VCaP (cell line): ENCODE measurements around the gene PLEKHA5.

Experiments used
- H3K27ac ChIP-seq: fragments of 450-650 bp; 2 replicates; pipeline ENCODE4 v1.5.1; 2017
- TF ChIP-seq, protein P1 (sequence below): fragments of 450-650 bp; conservative IDR thresholded peaks from 2 replicates; pipeline ENCODE4 v1.5.1; 2017; ENCODE audit warnings: mild to moderate bottlenecking, moderate library complexity

Gene PLEKHA5

DNA sequence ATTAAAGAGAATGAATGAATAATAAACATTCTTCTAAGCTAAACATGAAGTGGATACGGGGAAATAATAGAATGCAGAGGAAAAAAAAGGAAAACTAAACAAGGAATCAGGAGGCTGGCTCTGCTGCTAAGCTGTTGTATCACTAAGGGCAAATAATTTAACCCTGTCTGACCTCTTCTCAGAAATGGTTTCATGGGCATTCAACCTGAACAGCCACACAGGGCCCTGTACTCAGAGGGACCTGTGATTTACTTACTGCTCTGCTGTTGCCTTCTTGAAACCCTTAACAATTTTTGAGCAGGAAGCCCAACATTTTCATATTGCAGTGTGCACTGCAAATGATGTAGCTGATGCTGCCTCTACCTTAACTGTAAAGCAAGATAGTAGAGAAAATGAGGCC, 14.2 kb upstream of the PLEKHA5 start:
- TF ChIP-seq, protein P1, sequence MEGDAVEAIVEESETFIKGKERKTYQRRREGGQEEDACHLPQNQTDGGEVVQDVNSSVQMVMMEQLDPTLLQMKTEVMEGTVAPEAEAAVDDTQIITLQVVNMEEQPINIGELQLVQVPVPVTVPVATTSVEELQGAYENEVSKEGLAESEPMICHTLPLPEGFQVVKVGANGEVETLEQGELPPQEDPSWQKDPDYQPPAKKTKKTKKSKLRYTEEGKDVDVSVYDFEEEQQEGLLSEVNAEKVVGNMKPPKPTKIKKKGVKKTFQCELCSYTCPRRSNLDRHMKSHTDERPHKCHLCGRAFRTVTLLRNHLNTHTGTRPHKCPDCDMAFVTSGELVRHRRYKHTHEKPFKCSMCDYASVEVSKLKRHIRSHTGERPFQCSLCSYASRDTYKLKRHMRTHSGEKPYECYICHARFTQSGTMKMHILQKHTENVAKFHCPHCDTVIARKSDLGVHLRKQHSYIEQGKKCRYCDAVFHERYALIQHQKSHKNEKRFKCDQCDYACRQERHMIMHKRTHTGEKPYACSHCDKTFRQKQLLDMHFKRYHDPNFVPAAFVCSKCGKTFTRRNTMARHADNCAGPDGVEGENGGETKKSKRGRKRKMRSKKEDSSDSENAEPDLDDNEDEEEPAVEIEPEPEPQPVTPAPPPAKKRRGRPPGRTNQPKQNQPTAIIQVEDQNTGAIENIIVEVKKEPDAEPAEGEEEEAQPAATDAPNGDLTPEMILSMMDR = no peak
- H3K27ac ChIP-seq = no peak overlapping the region

DNA sequence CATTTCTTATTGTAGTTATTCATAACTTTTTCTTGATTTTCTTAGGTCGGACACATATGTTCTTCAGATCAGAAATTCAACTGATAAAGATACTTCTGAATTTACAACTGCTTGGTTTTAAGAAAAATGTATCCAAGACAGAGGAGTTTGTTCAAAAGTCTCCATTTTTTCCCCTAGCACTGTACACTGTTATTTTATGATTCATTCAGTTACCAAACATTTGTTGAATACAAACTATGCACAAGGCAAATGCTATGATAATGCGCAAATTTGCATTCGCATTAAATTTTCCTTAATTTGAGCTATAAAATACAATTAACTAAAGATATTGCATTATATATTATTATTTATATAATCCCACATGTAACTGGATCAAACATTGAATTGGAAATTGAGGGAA, 10.1 kb upstream of the PLEKHA5 start:
- no peak overlapping the region for H3K27ac ChIP-seq
- TF ChIP-seq, protein P1 = no peak

DNA sequence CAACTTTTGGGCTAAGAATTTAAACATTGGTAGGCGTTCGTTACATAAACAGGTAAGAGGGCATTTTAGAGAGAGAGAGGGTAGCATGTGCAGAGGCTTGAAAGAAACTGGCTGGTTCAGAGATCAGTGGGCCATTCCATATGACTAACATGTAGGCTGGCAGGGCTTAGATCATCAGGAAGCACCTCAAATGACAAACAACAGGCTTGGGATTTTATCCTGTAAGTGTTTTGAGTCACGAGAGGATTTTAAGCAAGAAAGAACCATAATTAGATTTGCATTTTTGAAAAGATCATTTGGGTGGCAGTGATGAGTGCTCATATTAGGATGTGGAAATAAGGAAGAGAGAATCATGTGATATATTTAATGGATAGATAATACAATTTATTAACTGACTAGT, 8.7 kb upstream of the PLEKHA5 start:
- TF ChIP-seq, protein P1 = no peak
- H3K27ac ChIP-seq = no peak overlapping the region

DNA sequence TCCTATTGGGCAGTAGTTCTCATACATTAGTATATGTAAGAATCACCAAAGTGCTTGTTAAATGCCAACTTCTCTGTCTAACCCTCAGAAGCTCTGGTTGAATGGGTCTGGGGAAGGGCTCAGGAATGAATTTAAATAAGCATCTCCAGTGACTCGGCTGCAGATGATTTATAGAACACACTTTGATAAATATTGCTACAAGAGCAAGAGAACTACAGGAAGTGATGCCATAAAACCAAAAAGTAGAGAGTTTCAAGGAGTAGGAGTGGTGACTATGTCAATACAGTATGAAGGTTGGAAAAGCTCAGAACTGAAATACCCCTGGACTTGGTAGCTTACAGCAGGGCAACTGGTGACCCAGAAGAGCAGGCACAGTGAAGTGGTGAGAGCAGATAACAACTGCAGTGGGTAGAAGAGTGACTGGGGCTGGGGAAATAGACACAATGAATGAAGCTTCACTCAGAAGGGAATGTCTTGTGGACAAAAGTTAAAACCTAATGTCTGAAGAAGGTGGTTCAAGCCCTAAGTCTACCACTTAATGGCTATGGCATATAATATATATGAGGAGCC, 8.0 kb upstream of the PLEKHA5 start:
- H3K27ac ChIP-seq = no peak overlapping the region
- TF ChIP-seq, protein P1 = no peak

DNA sequence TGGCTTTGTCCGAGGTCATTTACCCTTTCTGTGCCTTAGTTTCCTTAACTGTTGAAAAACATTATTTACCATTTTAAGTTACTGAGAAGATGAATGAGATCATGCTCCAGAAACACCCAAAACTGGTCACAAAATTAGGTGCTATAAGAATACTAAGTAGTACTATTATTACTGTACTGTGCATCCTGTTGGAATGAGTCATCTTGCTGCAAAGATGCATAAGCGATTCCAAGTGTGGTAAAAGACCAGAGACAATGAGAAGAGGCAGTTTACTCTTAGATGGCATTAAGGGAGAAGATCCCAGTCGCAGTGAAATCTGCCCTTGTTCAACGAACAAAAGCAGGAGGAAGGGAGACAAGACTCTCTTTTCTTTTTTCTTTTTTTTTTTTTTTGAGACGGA, 4.2 kb upstream of the PLEKHA5 start:
- TF ChIP-seq, protein P1 = no peak

DNA sequence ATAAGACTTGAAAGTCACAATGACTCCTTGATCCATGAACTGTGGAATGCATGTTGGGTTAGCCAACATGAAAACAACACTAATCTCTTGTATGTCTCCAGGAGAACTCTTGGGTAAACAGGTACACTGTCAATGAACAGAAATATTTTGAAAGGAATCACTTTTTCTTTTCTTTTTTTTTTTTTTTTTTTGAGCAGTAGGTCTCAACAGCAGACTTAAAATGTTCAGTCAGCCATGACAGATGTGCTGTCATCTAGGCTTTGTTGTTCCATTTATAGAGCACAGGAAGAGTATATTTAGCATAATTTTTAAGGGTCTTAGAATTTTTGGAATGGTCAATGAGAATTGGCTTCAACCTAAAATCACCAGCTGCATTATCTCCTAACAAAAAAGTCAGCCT, 2.3 kb upstream of the PLEKHA5 start:
- TF ChIP-seq, protein P1 = no peak
- H3K27ac ChIP-seq = no peak overlapping the region

More for the DNA sequence above, 4.2 kb upstream of the PLEKHA5 start:
- H3K27ac ChIP-seq = no peak overlapping the region

DNA sequence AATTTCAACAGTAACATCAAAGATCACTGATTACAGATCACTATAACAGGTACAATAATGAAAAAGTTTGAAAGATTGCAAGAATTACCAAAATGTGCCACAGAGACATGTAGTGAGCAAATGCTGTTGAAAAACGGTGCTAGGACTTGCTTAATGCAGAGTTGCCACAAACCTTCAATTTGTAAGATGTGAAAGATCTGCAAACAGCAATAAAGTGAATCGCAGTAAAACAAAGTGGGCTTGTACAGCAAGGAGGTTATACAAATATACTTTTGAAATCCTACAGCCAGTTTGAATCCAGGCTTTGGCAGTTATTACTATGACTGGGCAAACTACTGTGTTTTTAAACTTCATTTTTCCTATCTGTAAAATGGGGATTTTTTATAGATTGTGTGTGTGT, 1.0 kb upstream of the PLEKHA5 start:
- TF ChIP-seq, protein P1 = no peak
- H3K27ac ChIP-seq = peak overlapping the region; percentile 97
